PFSK-1 (cell line): ENCODE measurements around the gene NID1.

Experiments used
- FOXP2 ChIP-seq: optimal IDR thresholded peaks from 2 replicates; pipeline ENCODE3; 2011; ENCODE audit warnings: borderline replicate concordance, control low read depth, inconsistent platforms; ENCODE audit not compliant: insufficient read depth; ENCODE audit errors: extremely low read length, extremely low read depth
- POLR2AphosphoS5 ChIP-seq: IDR thresholded peaks from 2 replicates; pipeline ENCODE4 v1.6.1; 2012; ENCODE audit warnings: low read depth, mild to moderate bottlenecking, control low read depth, low read length, moderate library complexity
- SIN3A ChIP-seq: IDR thresholded peaks from 2 replicates; pipeline ENCODE4 v1.6.1; 2012; ENCODE audit warnings: mild to moderate bottlenecking, low read length, moderate library complexity, borderline replicate concordance; ENCODE audit not compliant: insufficient read depth
- TAF1 ChIP-seq: IDR thresholded peaks from 2 replicates; pipeline ENCODE4 v1.6.1; 2012; ENCODE audit warnings: low read length, control low read depth, borderline replicate concordance; ENCODE audit not compliant: insufficient read depth
- TF ChIP-seq, protein P1 (sequence below), 2 experiments: IDR thresholded peaks; 2 replicates each; pipeline versions ENCODE4 v1.6.1 to v1.8.0; 2011 to 2012; ENCODE audit warnings: low read depth in 2 of 2, low read length in 2 of 2, control low read depth in 1 of 2, inconsistent platforms in 1 of 2, mild to moderate bottlenecking in 1 of 2, moderate library complexity in 1 of 2; ENCODE audit not compliant: insufficient read depth in 1 of 2

The NID1 gene

GRCh38 chr1:236089046-236089773, 24.3 kb upstream of the NID1 start:
- TF ChIP-seq POLR2AphosphoS5 = no peak
- TF ChIP-seq TAF1 = no peak
- no peak for TF ChIP-seq SIN3A
- TF ChIP-seq FOXP2 = no peak
- TF ChIP-seq, protein P1, sequence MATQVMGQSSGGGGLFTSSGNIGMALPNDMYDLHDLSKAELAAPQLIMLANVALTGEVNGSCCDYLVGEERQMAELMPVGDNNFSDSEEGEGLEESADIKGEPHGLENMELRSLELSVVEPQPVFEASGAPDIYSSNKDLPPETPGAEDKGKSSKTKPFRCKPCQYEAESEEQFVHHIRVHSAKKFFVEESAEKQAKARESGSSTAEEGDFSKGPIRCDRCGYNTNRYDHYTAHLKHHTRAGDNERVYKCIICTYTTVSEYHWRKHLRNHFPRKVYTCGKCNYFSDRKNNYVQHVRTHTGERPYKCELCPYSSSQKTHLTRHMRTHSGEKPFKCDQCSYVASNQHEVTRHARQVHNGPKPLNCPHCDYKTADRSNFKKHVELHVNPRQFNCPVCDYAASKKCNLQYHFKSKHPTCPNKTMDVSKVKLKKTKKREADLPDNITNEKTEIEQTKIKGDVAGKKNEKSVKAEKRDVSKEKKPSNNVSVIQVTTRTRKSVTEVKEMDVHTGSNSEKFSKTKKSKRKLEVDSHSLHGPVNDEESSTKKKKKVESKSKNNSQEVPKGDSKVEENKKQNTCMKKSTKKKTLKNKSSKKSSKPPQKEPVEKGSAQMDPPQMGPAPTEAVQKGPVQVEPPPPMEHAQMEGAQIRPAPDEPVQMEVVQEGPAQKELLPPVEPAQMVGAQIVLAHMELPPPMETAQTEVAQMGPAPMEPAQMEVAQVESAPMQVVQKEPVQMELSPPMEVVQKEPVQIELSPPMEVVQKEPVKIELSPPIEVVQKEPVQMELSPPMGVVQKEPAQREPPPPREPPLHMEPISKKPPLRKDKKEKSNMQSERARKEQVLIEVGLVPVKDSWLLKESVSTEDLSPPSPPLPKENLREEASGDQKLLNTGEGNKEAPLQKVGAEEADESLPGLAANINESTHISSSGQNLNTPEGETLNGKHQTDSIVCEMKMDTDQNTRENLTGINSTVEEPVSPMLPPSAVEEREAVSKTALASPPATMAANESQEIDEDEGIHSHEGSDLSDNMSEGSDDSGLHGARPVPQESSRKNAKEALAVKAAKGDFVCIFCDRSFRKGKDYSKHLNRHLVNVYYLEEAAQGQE (IDR thresholded peaks at IDR 0.05; ENCODE audit: insufficient read depth in 1 of 2, low read depth in 2 of 2, low read length in 2 of 2) = no peak

DNA sequence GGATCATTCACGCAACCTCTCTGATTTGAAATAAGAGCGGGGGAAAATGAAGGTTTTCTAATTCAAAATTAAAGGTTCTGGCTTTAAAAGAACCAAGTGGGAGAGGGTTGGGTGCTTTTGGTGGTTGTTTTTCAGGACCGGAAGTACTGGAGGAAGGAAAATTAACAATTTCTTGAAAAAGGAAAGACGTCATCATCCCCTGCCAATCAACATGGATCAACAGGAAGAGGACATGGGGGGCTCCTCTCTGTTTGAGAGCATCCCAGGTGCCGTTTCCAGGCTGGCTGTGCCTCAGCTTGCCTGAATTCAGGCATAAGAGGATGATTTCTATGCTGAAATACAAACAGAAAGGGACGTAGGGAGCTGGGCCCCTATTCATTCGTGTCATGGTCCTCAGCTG, 21.6 kb upstream of the NID1 start:
- TF ChIP-seq SIN3A (no peak), TAF1 (no peak), FOXP2 (no peak), POLR2AphosphoS5 (no peak)
- TF ChIP-seq, protein P1 (IDR thresholded peaks at IDR 0.05; ENCODE audit: insufficient read depth in 1 of 2, low read depth in 2 of 2, low read length in 2 of 2) = no peak

DNA sequence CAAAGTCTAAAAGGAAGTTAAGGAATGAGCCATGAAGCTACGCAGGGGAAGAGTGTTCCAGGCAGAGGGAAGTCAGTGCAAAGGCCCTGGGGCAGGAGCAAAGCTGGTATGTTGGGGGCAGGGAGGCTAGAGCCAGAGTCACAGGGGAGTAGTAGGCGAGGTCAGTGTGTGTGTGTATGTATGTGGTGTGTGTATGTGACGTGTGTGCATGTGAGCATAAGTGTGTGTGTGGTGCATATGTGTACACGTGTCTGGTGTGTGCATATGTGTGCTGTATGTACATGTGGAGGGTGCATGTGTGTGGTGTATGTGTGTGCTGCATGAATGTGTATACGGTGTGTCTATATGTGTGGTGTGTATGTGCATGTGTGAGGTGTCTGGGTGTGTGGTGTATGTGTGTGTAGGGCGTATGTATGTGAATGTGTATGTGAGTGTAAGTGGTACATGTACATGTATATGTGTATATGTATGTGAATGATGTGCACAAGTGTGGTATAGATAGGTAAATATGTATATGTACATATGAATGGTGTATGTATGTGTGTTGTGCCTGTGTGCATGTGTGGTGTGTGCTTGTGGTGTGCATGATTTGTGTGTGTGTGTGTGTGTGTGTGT, 20.8 kb upstream of the NID1 start:
- TF ChIP-seq POLR2AphosphoS5 = no peak
- TF ChIP-seq SIN3A = no peak
- no peak for TF ChIP-seq TAF1
- TF ChIP-seq FOXP2 = no peak
- TF ChIP-seq, protein P1 (IDR thresholded peaks at IDR 0.05; ENCODE audit: insufficient read depth in 1 of 2, low read depth in 2 of 2, low read length in 2 of 2) = no peak

DNA sequence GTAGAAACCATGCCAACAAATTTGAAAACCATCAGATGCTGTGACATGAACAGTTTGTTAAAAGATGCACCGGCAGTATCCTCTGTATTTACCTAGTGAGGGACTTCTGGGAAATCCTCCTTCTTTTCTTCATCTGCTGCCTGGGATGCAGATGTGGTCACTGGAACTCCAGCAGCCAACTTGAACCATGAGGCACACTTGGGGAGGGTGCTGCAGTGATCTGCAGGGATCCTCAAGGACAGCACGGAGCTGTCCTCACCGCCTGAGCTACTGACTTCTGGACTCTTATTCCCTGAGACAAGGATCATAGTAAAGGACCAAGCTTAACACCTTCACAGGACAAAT, 19.5 kb upstream of the NID1 start:
- TF ChIP-seq TAF1 (no peak), POLR2AphosphoS5 (no peak), SIN3A (no peak), FOXP2 (no peak)
- TF ChIP-seq, protein P1 (IDR thresholded peaks at IDR 0.05; ENCODE audit: insufficient read depth in 1 of 2, low read depth in 2 of 2, low read length in 2 of 2) = no peak
